Tibial artery (tissue), 4 donors: ENCODE measurements around the gene HPGDS.
"Not testable (repeated sequence)": the region's sequence is repeated elsewhere in the genome, so short reads cannot be mapped to it uniquely, and the experiment has no call there.

Experiments used
- DNase-seq, 2 donors: peaks; one replicate each; pipeline ENCODE4 v3.0.0-alpha.2; 2019
- H3K27ac ChIP-seq, 2 donors: fragments of 200-600 bp; sonication (generic) in 1 of 2; 1 replicate in 1 of 2; 2 replicates in 1 of 2; pipeline ENCODE4 v1.5.1; 2018 to 2019; ENCODE audit warnings: mild to moderate bottlenecking in 1 of 2
- H3K27me3 ChIP-seq, 2 donors: fragments of 200-600 bp; sonication (generic) in 1 of 2; one replicate each; pipeline versions ENCODE4 v1.5.1 to v1.6.0; 2016 to 2019
- H3K36me3 ChIP-seq, 3 donors: fragments of 200-600 bp; sonication (generic) in 2 of 3; one replicate each; pipeline ENCODE4 v1.5.1; 2016 to 2019; ENCODE audit warnings: mild to moderate bottlenecking in 2 of 3
- H3K4me1 ChIP-seq, 4 donors: fragments of 200-600 bp; sonication (generic) in 2 of 4; 1 replicate in 3 of 4; 2 replicates in 1 of 4; pipeline ENCODE4 v1.5.1; 2016 to 2019
- H3K4me3 ChIP-seq, 2 donors: fragments of 200-600 bp; sonication (generic) in 1 of 2; 1 replicate in 1 of 2; 2 replicates in 1 of 2; pipeline ENCODE4 v1.5.1; 2018 to 2019; ENCODE audit warnings: mild to moderate bottlenecking in 2 of 2
- H3K9me3 ChIP-seq, 3 donors: fragments of 200-600 bp; sonication (generic) in 1 of 3; one replicate each; pipeline ENCODE4 v1.5.1; 2016 to 2019
- CTCF ChIP-seq, 2 experiments: fragments of 200-600 bp in 1 of 2; fragments of 450-650 bp in 1 of 2; IDR thresholded peaks; one replicate each; pipeline ENCODE4 v1.5.1; 2017 to 2019; ENCODE audit warnings: antibody characterized with exemption in 2 of 2, mild to moderate bottlenecking in 1 of 2, moderate library complexity in 1 of 2
- intact Hi-C: fragments of 100-400 bp; cut with DNase I; formaldehyde crosslinking; loops from one replicate; pipeline ENCODE4 v1.15.0; 2023; ENCODE audit warnings: low total_unique reads

The HPGDS gene

DNA sequence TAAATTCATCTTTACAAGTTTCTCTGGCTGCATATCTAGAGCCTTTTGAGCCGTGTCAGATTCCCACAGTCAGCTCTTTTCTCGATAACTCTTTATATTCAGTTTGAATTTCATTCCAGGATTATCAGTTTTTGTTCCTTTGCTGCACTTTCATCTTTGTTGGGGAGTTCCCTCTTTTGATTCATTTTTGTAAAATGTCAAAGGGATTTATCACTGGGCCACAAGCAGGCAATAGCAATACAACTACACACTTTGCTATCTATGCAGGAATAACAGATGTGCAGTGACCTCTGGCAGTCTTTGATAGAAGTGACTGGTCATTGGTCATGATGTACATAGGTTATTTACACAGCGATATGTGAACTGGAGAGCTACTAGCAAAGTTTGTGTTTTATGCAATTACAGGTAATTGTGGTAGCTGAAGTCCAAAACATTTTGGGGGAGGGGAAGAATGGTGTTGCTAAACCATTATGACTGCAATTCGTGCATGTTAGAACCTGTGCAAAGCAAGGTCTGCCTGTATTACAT lies 43.8 kb downstream of the HPGDS start:
- H3K4me3 ChIP-seq: no peak overlapping the region
- no peak overlapping the region for H3K27ac ChIP-seq
- intact Hi-C loops: no loop called here
- H3K27me3 ChIP-seq: no peaks in the 10 kb centered on the region
- no peak for TF ChIP-seq CTCF (IDR thresholded peaks at IDR 0.05)
- H3K4me1 ChIP-seq: no peaks in the 10 kb centered on the region
- no peaks in the 10 kb centered on the region for H3K36me3 ChIP-seq
- no peak for DNase-seq
- H3K9me3 ChIP-seq: no peaks in the 10 kb centered on the region

DNA sequence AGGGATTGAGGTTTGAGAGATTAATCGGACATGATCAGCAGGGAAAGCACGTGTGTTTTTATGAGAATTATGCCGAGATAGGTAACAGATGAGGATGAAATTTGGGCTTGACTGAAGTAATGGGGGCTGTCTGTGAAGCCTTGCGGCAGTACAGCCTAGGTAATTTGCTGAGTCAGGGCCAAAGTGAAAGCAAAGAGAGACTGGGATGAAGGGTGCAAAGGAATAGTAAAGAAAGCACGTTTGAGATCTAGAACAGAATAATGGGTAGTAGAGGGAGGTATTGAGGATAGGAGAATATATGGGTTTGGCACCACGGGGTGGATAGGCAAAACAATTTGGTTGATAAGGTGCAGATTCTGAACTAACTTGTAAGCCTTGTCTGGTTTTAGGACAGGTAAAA lies 47.2 kb downstream of the HPGDS start:
- DNase-seq, H3K4me3 ChIP-seq, H3K27me3 ChIP-seq, H3K9me3 ChIP-seq, intact Hi-C loops, H3K27ac ChIP-seq, H3K4me1 ChIP-seq: not testable (repeated sequence)
- peaks cover 4 to 15% (median 7%) of the 10 kb centered on the region in 3 donors for H3K36me3 ChIP-seq

DNA sequence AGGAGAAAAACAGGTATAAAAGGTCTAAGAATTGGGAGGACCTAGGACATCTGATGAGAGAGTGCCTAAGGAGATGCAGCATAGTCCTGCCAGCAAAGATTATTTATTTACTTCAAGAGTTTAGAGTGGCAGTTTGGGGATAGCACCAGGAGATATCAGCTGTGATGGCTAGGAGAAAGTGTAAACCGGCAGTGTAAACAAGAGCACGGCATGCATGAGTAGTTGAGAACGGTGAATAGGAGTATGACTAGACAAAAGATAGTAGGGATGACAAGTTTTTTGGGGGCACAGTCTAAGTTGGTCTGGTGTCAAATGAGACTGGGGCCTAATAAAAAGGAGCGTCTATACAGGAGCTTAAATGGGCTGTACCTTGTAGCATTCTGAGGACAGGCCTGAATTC lies 48.7 kb downstream of the HPGDS start:
- not testable (repeated sequence) for H3K4me3 ChIP-seq

GRCh38 chr4:94290245-94290644 lies 52.4 kb downstream of the HPGDS start:
- H3K27ac ChIP-seq: no peak overlapping the region
- no peaks in the 10 kb centered on the region for H3K27me3 ChIP-seq
- no peak overlapping the region for H3K4me3 ChIP-seq
- intact Hi-C loops: no loop called here
- H3K9me3 ChIP-seq: no peaks in the 10 kb centered on the region
- TF ChIP-seq CTCF (IDR thresholded peaks at IDR 0.05): no peak
- no peaks in the 10 kb centered on the region for H3K4me1 ChIP-seq
- DNase-seq: no peak
- H3K36me3 ChIP-seq: peaks cover 19 to 44% (median 36%) of the 10 kb centered on the region in 3 donors

More for the DNA sequence above, 48.7 kb downstream of the HPGDS start:
- DNase-seq, H3K4me1 ChIP-seq, intact Hi-C loops, H3K9me3 ChIP-seq, H3K27me3 ChIP-seq, H3K27ac ChIP-seq: not testable (repeated sequence)
- H3K36me3 ChIP-seq: peaks cover 9 to 30% (median 20%) of the 10 kb centered on the region in 3 donors

DNA sequence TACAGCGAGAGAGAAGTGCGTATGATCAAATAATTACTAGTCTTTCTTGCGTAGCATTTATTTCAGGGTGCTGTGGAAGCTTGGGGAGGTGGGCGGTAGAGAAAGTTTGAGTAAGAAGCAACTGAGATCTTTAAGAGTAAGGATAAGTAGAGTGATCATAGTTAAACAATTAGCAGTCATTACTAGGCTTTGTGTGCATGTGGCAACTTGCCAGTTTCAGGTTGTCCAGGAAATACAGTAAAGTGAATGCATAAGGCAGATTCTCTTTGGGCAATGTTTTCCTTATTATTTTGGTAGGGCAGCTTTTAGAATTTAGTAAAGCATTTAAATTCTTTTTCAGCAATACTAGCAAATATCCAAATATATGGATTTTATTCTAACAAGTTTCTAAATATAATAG lies 57.0 kb downstream of the HPGDS start:
- H3K27me3 ChIP-seq: no peaks in the 10 kb centered on the region
- no peaks in the 10 kb centered on the region for H3K4me1 ChIP-seq
- H3K27ac ChIP-seq: no peak overlapping the region
- DNase-seq: no peak
- TF ChIP-seq CTCF (IDR thresholded peaks at IDR 0.05): no peak
- intact Hi-C loops: no loop called here
- H3K4me3 ChIP-seq: no peak overlapping the region
- no peaks in the 10 kb centered on the region for H3K9me3 ChIP-seq
- H3K36me3 ChIP-seq: peaks cover 53 to 73% (median 57%) of the 10 kb centered on the region in 3 donors

GRCh38 chr4:94284889-94285288 lies 57.7 kb downstream of the HPGDS start:
- TF ChIP-seq CTCF (IDR thresholded peaks at IDR 0.05): no peak
- no peak overlapping the region for H3K4me3 ChIP-seq
- no peaks in the 10 kb centered on the region for H3K27me3 ChIP-seq
- no peak for DNase-seq
- H3K9me3 ChIP-seq: no peaks in the 10 kb centered on the region
- intact Hi-C loops: no loop called here
- no peak overlapping the region for H3K27ac ChIP-seq
- H3K36me3 ChIP-seq: peaks cover 52 to 75% (median 58%) of the 10 kb centered on the region in 3 donors
- H3K4me1 ChIP-seq: no peaks in the 10 kb centered on the region

GRCh38 chr4:94278781-94279180 lies 63.9 kb downstream of the HPGDS start:
- Histone ChIP-seq H3K27ac (no peak overlapping the region), H3K9me3 (no peaks in the 10 kb centered on the region), H3K4me1 (no peaks in the 10 kb centered on the region), H3K27me3 (no peaks in the 10 kb centered on the region), H3K36me3 (peaks cover 73 to 90% (median 90%) of the 10 kb centered on the region in 3 donors), H3K4me3 (no peak overlapping the region)
- TF ChIP-seq CTCF (IDR thresholded peaks at IDR 0.05): no peak
- DNase-seq: no peak
- intact Hi-C loops: no loop called here
